ENCODE data around the gene MRTFA. TPM values are rescaled to one million over a fixed set of nuclear protein-coding genes. Genes with fewer than 3 reads are reported as not detected.

MRTFA gene
- 99.3 TPM for total RNA-seq

DNA sequence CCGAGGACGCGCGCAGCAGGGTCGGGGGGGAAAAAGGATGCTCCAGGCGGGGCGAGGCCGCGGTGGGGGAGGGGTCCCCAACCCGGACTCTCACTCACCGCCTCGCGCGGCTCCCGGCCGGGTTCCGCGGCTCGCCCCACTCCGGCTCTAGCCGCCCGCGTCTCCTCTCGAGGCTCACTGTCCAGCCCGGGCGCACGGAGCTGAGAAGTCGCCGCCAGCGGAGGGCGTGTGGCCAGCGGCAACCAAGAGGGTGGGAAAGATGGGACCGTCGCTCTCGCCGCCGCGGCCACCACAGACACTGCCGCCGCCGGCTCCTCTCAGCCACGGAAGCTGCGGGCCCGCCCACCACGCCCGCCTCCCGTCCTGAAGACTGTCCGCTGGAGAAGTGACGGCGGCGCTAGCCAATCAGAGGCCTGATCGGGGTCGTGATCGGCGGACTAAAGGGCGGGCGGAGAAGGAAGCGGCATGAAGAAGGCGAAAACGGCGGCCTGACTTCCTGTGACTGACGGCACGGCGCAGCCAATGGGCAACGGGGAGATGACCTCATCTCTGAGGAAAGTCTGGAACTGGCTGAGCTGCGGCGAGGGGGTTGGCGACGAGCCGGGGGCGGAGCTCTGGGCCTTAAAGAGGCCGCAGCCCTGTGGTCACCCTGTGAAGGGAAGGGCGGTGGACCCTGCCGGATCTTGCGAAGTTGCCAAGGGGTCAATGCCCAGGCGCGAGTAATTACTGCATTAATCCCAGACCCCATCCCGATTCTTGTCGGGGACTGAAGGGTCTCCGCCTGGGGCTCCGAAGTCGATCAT lies at the start of gene MRTFA:
MRTFA (minus strand) TSS at position 340 of the 803 bp plus-strand sequence.
- Histone ChIP-seq H3K27ac (peak within 1 kb of the TSS; percentile 86 to 92), H3K27me3 (no peaks in the 10 kb centered on the region), H3K4me1 (peaks cover 0 to 12% of the 10 kb centered on the region in 2 donors), H3K4me3 (peak within 1 kb of the TSS; percentile 83 to 91), H3K36me3 (no peaks in the 10 kb centered on the region), H3K9me3 (no peaks in the 10 kb centered on the region)
- intact Hi-C loops (cut with DNase I), result loop anchor here (1.0 to 5.0 kb wide), 7 partner anchors 15 to 566 kb away; partner anchors contain the start of genes SGSM3 and SLC25A17
- peak; percentile 100 for DNase-seq (ENCODE audit: low spot score in 2 of 2)
- TF ChIP-seq, protein P1, sequence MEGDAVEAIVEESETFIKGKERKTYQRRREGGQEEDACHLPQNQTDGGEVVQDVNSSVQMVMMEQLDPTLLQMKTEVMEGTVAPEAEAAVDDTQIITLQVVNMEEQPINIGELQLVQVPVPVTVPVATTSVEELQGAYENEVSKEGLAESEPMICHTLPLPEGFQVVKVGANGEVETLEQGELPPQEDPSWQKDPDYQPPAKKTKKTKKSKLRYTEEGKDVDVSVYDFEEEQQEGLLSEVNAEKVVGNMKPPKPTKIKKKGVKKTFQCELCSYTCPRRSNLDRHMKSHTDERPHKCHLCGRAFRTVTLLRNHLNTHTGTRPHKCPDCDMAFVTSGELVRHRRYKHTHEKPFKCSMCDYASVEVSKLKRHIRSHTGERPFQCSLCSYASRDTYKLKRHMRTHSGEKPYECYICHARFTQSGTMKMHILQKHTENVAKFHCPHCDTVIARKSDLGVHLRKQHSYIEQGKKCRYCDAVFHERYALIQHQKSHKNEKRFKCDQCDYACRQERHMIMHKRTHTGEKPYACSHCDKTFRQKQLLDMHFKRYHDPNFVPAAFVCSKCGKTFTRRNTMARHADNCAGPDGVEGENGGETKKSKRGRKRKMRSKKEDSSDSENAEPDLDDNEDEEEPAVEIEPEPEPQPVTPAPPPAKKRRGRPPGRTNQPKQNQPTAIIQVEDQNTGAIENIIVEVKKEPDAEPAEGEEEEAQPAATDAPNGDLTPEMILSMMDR (IDR thresholded peaks at IDR 0.05), result no peak

DNA sequence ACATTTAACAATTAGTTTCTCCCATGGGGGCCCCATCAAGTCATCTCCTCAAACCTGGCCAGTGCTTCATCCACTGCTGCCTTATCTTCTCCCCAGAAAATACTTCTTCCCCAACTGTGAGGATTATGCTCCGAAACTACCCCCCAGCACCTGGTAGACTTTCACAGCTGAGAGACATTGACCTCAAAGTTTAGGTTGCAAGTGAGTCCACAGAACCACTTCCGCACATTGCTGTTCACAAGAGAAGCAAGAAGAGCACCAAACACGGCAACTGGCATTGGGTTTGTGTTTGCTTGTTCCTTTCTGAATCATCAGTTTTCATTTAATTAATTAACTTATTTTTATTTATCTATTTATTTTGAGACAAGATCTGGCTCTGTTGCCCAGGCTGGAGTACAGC lies 48.9 kb upstream of the MRTFA start:
- Histone ChIP-seq H3K36me3 (no peaks in the 10 kb centered on the region), H3K27ac (no peak overlapping the region), H3K9me3 (no peaks in the 10 kb centered on the region), H3K4me1 (no peaks in the 10 kb centered on the region), H3K27me3 (no peaks in the 10 kb centered on the region), H3K4me3 (no peak overlapping the region)
- TF ChIP-seq, protein P1 (IDR thresholded peaks at IDR 0.05), result no peak
- intact Hi-C loops (cut with DNase I), result loop anchor here (2.0 kb wide), 1 partner anchor 21 kb away; no protein-coding TSS in a partner anchor
- DNase-seq (ENCODE audit: low spot score in 2 of 2), result no peak

- peaks cover 0 to 6% of the 10 kb centered on the region in 2 donors for H3K4me1 ChIP-seq
- TF ChIP-seq, protein P1 (IDR thresholded peaks at IDR 0.05), result no peak
- no peak overlapping the region for H3K27ac ChIP-seq
- DNase-seq (ENCODE audit: low spot score in 2 of 2), result no peak
- intact Hi-C loops (cut with DNase I), result loop anchor here (2.0 kb wide), 1 partner anchor 22 kb away; no protein-coding TSS in a partner anchor
- no peaks in the 10 kb centered on the region for H3K27me3 ChIP-seq
- H3K36me3 ChIP-seq, result no peaks in the 10 kb centered on the region
- H3K4me3 ChIP-seq, result no peak overlapping the region
- no peaks in the 10 kb centered on the region for H3K9me3 ChIP-seq
Observed at GRCh38 chr22:40684728-40685127, 48.2 kb upstream of the MRTFA start.

GRCh38 chr22:40681451-40681850 lies 44.9 kb upstream of the MRTFA start:
- H3K9me3 ChIP-seq, result no peaks in the 10 kb centered on the region
- intact Hi-C loops (cut with DNase I), result no loop called here
- H3K4me3 ChIP-seq, result no peak overlapping the region
- no peaks in the 10 kb centered on the region for H3K27me3 ChIP-seq
- peaks cover 0 to 17% of the 10 kb centered on the region in 2 donors for H3K4me1 ChIP-seq
- no peaks in the 10 kb centered on the region for H3K36me3 ChIP-seq
- no peak overlapping the region for H3K27ac ChIP-seq
- DNase-seq (ENCODE audit: low spot score in 2 of 2), result no peak
- TF ChIP-seq, protein P1 (IDR thresholded peaks at IDR 0.05), result no peak

GRCh38 chr22:40680819-40681183 lies 44.3 kb upstream of the MRTFA start:
- H3K27me3 ChIP-seq, result no peaks in the 10 kb centered on the region
- no peaks in the 10 kb centered on the region for H3K9me3 ChIP-seq
- no peaks in the 10 kb centered on the region for H3K36me3 ChIP-seq
- no peak for DNase-seq (ENCODE audit: low spot score in 2 of 2)
- H3K4me1 ChIP-seq, result peaks cover 0 to 17% of the 10 kb centered on the region in 2 donors
- intact Hi-C loops (cut with DNase I), result no loop called here
- no peak overlapping the region for H3K4me3 ChIP-seq
- no peak overlapping the region for H3K27ac ChIP-seq
- TF ChIP-seq, protein P1 (IDR thresholded peaks at IDR 0.05), result no peak

Measured in ascending aorta (tissue), 2 donors.